Fibroblast of mammary gland (primary cell): ENCODE data around the gene GDF3.

Experiments used
- DNase-seq: peaks from one replicate; pipeline ENCODE4 v3.0.0-alpha.2; 2010; ENCODE audit warnings: low read depth
- H3K4me3 ChIP-seq: 2 replicates; pipeline ENCODE4 v1.5.1; 2011; ENCODE audit warnings: low read depth, mild to moderate bottlenecking, low read length, moderate library complexity; ENCODE audit not compliant: control insufficient read depth
- TF ChIP-seq, protein P1 (sequence below): conservative IDR thresholded peaks from 2 replicates; pipeline ENCODE4 v1.5.1; 2011; ENCODE audit warnings: low read depth, low read length, inconsistent platforms; ENCODE audit not compliant: control insufficient read depth, insufficient read depth

Gene GDF3

DNA sequence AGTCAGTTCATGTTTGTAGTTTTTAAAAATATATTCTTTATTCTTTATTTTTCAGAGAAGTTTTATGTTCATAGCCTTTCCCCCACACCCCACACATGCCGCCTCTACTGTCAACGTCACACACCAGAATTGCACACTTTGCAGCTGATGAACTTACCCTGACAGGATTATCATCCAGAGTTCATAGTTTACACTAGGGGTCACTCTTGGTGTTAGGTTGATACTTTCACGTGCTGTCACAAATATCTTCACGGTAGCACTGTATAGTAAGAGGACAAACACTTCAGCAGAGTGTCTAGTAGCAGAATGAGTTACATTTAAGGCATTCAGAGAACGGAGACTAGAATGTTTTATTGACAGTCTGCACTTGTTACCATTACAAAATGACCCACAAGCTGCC, 20.8 kb upstream of the GDF3 start:
- peak; percentile 20 for DNase-seq
- no peak overlapping the region for H3K4me3 ChIP-seq
- TF ChIP-seq, protein P1, sequence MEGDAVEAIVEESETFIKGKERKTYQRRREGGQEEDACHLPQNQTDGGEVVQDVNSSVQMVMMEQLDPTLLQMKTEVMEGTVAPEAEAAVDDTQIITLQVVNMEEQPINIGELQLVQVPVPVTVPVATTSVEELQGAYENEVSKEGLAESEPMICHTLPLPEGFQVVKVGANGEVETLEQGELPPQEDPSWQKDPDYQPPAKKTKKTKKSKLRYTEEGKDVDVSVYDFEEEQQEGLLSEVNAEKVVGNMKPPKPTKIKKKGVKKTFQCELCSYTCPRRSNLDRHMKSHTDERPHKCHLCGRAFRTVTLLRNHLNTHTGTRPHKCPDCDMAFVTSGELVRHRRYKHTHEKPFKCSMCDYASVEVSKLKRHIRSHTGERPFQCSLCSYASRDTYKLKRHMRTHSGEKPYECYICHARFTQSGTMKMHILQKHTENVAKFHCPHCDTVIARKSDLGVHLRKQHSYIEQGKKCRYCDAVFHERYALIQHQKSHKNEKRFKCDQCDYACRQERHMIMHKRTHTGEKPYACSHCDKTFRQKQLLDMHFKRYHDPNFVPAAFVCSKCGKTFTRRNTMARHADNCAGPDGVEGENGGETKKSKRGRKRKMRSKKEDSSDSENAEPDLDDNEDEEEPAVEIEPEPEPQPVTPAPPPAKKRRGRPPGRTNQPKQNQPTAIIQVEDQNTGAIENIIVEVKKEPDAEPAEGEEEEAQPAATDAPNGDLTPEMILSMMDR = no peak

DNA sequence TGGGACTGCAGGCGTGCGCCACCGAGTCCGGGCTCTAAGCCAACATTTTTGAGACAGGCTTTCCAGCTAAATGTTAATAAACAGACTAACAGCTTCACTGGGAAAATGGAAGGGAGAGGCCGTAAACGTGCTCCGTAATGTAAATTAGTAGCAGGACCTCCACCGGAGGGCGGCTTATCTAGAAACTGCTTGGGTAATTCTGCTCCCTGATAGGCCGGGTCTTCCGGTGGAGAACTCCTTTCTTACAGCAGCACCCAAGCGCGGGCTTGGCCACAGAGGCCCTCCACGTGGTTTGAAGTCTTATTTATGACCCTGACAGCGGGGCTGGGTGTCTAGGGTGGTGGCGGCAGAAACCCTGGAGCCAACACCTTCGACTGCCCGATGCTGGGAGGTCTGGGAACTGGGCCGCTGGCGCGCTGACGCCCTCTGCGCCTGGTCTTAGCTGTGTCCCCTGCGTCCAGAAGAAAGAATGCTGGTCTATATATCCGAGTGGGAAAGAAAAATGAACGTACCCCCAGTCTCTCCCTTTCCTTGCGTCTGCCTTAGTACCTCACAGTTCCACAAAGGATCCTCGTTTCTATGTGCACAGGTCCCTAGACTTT, 17.4 kb upstream of the GDF3 start:
- no peak for DNase-seq
- TF ChIP-seq, protein P1 = no peak
- H3K4me3 ChIP-seq = no peak overlapping the region

DNA sequence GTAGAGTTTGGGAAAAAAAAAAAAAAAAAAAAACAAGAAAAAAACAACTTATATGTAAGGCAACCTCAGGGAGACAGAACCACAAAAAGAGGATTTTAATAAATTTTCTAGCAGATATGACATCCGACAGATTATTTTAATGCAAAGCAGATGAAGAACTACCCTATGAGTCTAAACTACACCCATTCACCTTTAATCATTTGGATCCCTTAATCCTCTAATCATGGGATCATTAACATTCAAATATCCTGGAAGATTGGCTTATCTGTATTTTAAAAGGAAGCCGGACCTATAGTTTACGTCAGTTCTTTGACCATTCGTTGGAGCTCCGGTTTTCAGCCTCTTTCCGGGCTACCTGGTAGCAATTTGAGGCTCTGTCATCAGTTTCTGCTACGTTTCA, 15.6 kb upstream of the GDF3 start, which contains the start of gene DPPA3:
TSS of gene DPPA3 (plus strand) at position 301 of the 400 bp plus-strand sequence. CDS start 138 bp downstream, outside the sequence.
- DNase-seq = no peak
- TF ChIP-seq, protein P1 = no peak
- no peak within 1 kb of the TSS for H3K4me3 ChIP-seq

DNA sequence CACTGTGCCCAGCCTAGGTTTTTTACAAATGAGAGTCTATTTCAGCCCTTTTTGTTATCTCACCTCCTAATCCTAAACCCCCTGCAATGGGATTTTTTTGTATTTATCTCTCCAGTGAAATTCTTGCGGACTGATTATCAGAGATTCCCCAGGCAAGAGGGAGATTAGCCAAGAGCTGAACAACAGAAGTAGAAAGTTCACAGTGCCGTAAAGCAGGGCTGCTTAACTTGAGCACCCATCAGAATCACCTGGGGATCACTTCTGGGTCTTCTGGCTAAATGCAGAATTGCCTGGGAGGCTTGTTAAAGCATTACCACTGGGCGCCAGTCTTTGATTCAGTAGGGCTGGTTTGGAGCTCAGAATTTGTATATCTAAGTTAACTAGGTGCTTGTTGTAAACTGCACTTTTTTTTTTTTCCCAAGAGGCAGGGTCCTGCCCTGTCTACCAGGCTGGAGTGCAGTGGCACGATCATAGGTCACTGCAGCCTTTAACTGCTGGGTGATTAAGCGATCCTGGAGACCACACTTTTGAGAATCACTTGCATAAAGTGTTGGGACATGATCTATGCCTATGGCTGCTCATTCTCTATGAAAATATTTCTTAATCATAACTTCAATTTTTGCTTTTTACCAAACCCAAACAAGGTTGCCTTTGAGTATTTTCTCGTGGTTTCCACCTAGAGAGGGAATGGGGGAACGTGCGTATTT, 14.5 kb upstream of the GDF3 start:
- H3K4me3 ChIP-seq = no peak overlapping the region

DNA sequence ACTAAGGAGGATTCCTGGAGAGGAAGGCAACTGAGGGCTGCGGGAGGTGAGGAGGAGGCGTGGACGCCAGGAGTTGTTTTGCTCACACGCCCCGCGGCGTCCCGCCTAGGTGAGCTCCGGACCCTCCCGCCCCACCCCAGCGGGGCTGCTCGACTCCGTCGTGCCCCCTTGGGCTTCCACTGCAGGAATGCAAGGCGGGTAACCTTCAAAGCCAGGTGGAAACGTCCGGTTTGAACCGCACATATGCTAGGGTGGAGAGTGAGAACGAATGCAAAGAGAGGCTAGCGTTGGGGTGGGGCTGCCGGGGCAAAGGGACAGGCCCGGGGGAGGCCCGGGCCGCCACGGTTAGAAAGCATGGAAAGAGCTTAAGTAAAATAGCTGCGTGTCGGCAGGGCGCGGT, 10.3 kb upstream of the GDF3 start:
- no peak for DNase-seq
- TF ChIP-seq, protein P1 = no peak
- no peak overlapping the region for H3K4me3 ChIP-seq

More for the DNA sequence above, 14.5 kb upstream of the GDF3 start:
- DNase-seq = no peak
- TF ChIP-seq, protein P1 = no peak

DNA sequence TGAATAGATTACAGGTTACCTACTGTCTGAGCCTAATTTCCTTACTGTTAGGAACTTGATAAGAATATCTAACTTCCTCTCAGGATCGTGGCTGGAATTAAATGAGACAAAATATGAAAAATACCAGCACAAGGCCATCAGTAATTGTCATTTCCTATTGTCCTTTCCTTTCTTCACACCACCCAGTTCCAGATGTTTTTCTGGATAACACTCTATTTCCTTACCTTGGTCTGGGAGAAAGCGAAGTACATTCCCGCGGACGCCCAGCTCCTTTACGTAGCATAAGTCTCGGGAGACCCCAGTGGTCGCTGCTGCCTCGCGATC, 376 bp downstream of the GDF3 start:
- TF ChIP-seq, protein P1 = no peak
- no peak for DNase-seq
- no peak overlapping the region for H3K4me3 ChIP-seq
